HK-2 (cell line): ENCODE results near the gene TRNP1.
"Not testable (repeated sequence)": the region's sequence is repeated elsewhere in the genome, so short reads cannot be mapped to it uniquely, and the experiment has no call there.

Experiments
- DNase-seq: peaks from one replicate; pipeline ENCODE4 v3.0.0-alpha.2; 2018; ENCODE audit not compliant: unreplicated experiment

TRNP1 gene

GRCh38 chr1:26972821-26973220 lies 20.7 kb upstream of the TRNP1 start:
- DNase-seq: no peak

DNA sequence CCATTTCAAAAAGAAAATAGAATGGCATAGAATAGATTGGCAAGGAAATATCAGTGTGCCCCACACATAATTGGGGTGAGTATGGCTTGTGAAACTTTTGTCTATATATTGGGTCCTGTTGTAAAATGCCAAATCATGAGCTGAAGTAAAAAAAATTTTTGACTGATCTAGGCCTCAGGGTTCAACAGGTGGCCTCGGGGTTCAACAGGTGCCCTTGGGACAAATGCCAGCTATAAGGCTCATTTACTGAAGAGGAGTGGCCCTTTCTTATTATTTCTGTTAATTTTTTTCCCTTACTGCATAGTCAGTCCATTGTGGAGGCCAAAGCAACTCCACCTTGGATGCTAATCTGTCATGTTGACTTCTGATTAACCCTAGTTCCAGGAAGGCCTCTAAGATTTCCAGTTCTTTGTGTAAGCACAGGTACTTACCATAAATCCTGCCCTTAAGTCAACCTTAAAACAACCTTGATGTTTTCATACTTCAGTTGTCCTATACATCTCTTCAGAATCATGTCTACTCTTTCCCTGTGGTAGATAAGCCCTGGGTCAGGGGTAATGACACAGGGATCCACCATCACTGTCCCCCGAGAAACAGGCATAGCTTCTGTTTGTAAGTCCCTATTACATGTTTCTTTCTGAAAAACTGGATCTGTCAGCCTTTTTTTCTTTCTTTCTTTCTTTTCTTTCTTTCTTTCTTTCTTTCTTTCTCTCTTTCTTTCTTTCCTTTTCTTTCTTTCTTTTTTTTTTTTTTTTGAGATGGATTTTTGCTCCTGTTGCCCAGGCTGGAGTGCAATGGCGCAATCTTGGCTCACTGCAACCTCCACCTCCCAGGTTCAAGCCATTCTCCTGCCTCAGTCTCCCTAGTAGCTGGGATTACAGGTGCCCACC lies 16.6 kb upstream of the TRNP1 start:
- no peak for DNase-seq

- DNase-seq: no peak
Observed at GRCh38 chr1:26978901-26979300, 14.6 kb upstream of the TRNP1 start.

GRCh38 chr1:26981146-26981846 lies 12.2 kb upstream of the TRNP1 start:
- DNase-seq: no peak

DNA sequence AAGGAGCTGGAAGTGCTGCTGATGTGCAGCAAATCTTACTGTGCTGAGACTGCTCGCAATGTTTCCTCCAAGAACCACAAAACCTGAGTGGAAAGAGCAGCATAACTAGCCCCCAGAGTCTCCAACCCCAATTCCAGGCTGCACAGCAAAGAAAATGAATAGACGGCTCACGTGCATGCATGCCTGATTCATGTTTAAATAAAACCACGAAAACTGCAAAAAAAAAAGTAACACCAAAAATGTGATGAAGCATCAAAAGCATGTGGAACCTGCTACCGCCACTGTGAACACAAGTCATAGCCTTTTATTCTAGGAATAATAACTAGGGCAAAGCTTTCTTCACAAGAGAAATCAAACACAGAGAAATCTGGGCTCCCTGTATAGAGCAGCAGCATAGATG lies 9.6 kb upstream of the TRNP1 start:
- DNase-seq: no peak

DNA sequence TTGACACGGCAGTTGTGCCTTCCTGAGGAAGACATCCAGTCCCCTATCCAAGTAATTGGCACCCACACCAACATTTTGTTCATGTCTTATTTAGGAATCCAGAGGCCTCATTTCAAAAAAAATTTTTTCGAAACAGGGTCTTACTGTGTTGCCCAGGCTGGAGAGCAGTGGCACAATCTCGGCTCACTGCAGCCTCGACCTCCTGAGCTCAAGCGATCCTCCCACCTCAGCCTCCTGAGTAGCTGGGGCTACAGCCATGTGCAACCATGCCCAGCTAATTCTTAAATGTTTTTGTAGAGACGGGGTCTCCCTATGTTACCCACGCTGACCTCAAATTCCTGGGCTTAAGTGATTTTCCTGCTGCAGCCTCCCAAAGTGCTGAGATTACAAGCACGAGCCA lies 9.2 kb upstream of the TRNP1 start:
- no peak for DNase-seq

DNA sequence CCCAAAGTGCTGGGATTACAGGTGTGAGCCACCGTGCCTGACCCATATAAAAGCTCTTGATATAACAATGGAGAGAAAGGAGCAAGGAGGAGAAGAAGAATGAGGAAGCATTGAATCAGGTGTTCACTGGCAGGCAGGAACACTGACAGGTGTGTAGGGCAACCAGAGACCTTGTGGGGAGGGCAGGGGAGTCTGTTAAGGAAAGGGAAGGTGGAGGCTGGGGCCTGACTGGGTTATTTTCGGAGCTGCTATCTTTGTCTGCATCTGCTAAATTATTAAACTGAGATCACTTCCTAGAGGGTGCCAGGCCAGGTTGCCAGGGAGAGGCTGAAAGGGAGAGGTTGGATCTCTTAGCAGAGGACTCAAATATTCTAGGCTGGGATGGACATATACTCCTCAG lies 6.8 kb upstream of the TRNP1 start:
- DNase-seq: no peak

DNA sequence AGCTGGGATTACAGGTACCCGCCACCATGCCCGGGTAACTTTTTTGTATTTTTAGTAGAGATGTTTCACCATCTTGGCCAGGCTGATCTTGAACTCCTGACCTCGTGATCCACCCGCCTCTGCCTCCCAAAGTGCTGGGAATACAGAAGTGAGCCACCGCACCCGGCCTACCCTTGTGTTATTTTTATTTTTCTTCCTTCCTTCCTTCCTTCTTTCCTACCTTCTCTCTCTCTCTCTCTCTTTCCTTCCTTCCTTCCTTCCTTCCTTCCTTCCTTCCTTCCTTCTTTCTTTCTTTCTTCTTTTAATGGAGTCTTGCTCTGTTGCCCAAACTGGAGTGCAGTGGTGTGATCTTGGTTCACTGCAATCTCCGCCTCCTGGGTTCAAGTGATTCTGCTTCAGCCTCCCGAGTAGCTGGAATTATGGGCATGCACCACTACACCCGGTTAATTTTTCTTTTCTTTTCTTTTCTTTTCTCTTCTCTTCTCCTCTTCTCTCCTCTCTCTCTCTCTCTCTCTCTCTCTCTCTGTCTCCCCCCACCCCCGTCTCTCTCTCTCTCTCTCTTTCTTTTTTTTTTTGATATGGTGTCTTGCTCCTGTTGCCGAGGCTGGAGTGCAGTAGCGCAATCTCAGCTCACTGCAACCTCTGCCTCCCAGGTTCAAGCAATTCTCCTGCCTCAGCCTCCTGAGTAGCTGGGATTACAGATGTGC lies 3.9 kb upstream of the TRNP1 start:
- DNase-seq: not testable (repeated sequence)

DNA sequence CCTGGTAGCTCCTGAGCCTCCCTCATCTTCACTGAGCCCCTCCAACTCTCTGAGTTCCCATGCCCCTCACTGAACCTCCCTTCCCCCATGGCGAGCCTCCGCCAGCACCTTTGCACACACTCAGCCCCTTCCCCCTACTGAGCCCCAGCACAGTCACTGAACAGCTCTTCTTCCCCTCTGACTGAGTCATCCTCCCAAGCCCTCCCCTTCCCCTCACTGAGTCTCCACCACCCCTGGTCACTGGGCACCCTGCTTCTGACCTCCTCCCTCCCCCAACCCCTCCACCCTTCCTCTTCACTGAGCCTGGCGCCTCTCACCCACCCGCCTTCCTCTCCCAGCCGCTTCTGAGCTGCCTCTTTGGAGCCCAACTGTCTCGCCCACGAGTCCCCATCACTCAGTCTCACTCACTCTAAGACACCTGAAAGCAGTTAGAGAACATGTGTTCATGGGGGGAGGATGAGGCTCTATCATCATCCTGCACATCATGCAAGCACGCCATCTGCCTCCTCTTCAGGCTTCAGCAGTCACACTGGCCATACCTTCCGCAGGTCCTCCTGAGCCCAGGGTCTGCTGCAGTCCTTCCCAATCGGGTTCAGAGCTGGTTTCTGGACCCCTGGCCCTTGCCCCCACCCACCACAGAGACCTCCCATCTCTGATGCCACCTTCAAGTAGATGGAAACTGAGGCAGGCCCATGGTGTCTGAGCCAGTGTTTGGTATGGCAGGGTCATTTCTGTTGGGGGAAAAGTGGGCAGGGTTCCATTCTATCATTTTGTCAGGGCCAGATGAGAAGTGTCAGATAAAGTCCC lies 2.0 kb upstream of the TRNP1 start:
- peak; percentile 90 for DNase-seq

- peak; percentile 25 for DNase-seq
Observed at GRCh38 chr1:26994020-26994786, 711 bp downstream of the TRNP1 start.

DNA sequence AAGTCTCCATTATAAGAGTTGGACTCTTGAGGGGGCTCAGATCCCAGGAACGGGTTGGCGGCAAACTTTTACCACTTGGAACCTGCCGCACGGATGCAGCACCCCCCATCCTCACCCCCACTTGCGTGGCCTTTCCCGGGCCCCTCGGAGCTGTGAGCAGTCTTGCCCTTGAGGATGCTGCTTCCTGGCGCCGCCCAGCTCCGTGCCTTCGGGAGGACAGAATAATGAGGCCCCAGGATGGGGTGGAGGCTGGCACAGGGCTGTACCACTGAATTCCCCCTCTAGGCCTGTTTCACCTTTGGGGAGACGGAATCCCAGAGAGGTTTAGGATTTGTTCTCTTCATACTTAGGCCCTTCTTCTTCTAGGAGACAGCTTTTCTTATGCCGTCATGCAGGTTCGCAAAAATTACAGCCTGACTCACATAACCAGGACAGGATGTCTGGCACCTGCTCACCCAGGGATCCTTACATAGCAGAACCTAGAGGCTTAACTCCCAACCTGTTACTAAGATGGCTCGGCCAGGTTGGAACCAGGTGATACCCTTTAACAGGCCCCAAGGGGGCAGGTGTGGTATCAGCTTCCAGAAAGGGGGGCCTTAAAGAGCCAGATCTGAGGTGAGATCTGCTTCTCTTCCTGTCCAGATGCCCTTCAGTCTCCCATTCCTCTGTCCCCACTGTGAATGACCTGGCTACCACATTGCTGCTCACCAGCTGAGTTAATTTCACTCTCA lies 1.5 kb downstream of the TRNP1 start:
- DNase-seq: peak; percentile 46

- peak; percentile 46 for DNase-seq
Observed at GRCh38 chr1:26996024-26996423, 2.5 kb downstream of the TRNP1 start.

GRCh38 chr1:26996665-26997064 lies 3.2 kb downstream of the TRNP1 start:
- no peak for DNase-seq

GRCh38 chr1:26998429-26999300 lies 5.2 kb downstream of the TRNP1 start:
- no peak for DNase-seq

GRCh38 chr1:26999440-26999987 lies 6.0 kb downstream of the TRNP1 start:
- DNase-seq: peak; percentile 82

- no peak for DNase-seq
Observed at GRCh38 chr1:27000090-27000816, 6.8 kb downstream of the TRNP1 start.

- DNase-seq: no peak
Observed at GRCh38 chr1:27000817-27001460, 7.4 kb downstream of the TRNP1 start.
